Stomach smooth muscle (tissue), 2 donors: ENCODE measurements around the gene MPRIP.

ENCODE experiments used
- H3K27ac ChIP-seq: one replicate; pipeline ENCODE4 v1.7.0; 2013; ENCODE audit warnings: mild to moderate bottlenecking, low read length, inconsistent platforms
- H3K27me3 ChIP-seq, 2 donors: one replicate each; pipeline ENCODE4 v1.7.0; 2013; ENCODE audit warnings: low read length in 2 of 2; ENCODE audit not compliant: insufficient read depth in 2 of 2, control insufficient read depth in 1 of 2
- H3K36me3 ChIP-seq, 2 donors: one replicate each; pipeline ENCODE4 v1.7.0; 2013; ENCODE audit warnings: low read length in 2 of 2; ENCODE audit not compliant: control insufficient read depth in 2 of 2, insufficient read depth in 2 of 2
- H3K4me1 ChIP-seq: one replicate; pipeline ENCODE4 v1.7.0; 2013; ENCODE audit warnings: low read length; ENCODE audit not compliant: control insufficient read depth, insufficient read depth
- H3K4me3 ChIP-seq, 2 donors: one replicate each; pipeline ENCODE4 v1.7.0; 2013; ENCODE audit warnings: low read length in 2 of 2
- H3K9ac ChIP-seq, 2 donors: one replicate each; pipeline ENCODE4 v1.7.0; 2013; ENCODE audit warnings: low read length in 2 of 2, mild to moderate bottlenecking in 1 of 2
- H3K9me3 ChIP-seq, 2 donors: one replicate each; pipeline ENCODE4 v1.7.0; 2013; ENCODE audit warnings: low read length in 2 of 2; ENCODE audit not compliant: control insufficient read depth in 2 of 2
- donor health status: healthy.
- donor health status: Pancreatic carcinoma.

The MPRIP gene

GRCh38 chr17:17239832-17240231, 197.6 kb downstream of the MPRIP start:
- Histone ChIP-seq H3K27me3 (no peaks in the 10 kb centered on the region), H3K27ac (no peak overlapping the region), H3K4me1 (peaks cover 14% of the 10 kb centered on the region), H3K9me3 (no peaks in the 10 kb centered on the region), H3K9ac (no peak overlapping the region), H3K36me3 (no peaks in the 10 kb centered on the region), H3K4me3 (no peak overlapping the region)

GRCh38 chr17:17241656-17242055, 199.4 kb downstream of the MPRIP start:
- Histone ChIP-seq H3K36me3 (peaks cover 6 to 10% of the 10 kb centered on the region in 2 donors), H3K9me3 (no peaks in the 10 kb centered on the region), H3K27ac (no peak overlapping the region), H3K4me3 (no peak overlapping the region), H3K4me1 (no peaks in the 10 kb centered on the region), H3K27me3 (no peaks in the 10 kb centered on the region), H3K9ac (no peak overlapping the region)

- Histone ChIP-seq H3K9me3 (no peaks in the 10 kb centered on the region), H3K27me3 (no peaks in the 10 kb centered on the region), H3K27ac (no peak overlapping the region), H3K4me3 (no peak overlapping the region), H3K9ac (no peak overlapping the region), H3K36me3 (peaks cover 11 to 15% of the 10 kb centered on the region in 2 donors), H3K4me1 (no peaks in the 10 kb centered on the region)
Observed at GRCh38 chr17:17242246-17242645, 200.0 kb downstream of the MPRIP start.
